GM12878 (cell line): ENCODE data around the gene PARD6B. TPM values are rescaled to one million over a fixed set of nuclear protein-coding genes. Genes with fewer than 3 reads are reported as not detected.
A peak's percentile ranks its signal among the peaks of the same experiment; 100 is the strongest.

ENCODE experiments used
- ATAC-seq: fragments of 200-7000 bp; cut with Tn5 transposase; 3 replicates; pipeline ENCODE4 v1.9.1; 2020; ENCODE audit warnings: mild to moderate bottlenecking, moderate library complexity
- BruUV-seq: library from RNA; stranded (reverse); fragments of 400-500 nt; replicated peaks from 2 replicates; lab custom pipeline; 2021; lab: Mats Ljungman, UMichigan
- CTCF ChIA-PET: fragments of 300-600 bp; sonication (Branson Sonifier 250); formaldehyde crosslinking; extraction: SDS; loops from one replicate; lab custom pipeline; 2021; ENCODE audit warnings: inconsistent platforms; lab: Yijun Ruan, JAX
- POLR2A ChIA-PET: fragments of 350-600 bp; formaldehyde crosslinking; extraction: SDS; loops from one replicate; lab custom pipeline; 2021; ENCODE audit warnings: inconsistent platforms; lab: Charles Lee
- RAD21 ChIA-PET: fragments of 300-600 bp; sonication (Branson Sonifier 250); formaldehyde crosslinking; loops from one replicate; lab custom pipeline; 2023; ENCODE audit warnings: antibody characterized with exemption; ENCODE audit not compliant: unreplicated experiment; lab: Charles Lee
- SMC1A ChIA-PET: fragments of 300-600 bp; sonication (Branson Sonifier 250); formaldehyde crosslinking; loops from one replicate; lab custom pipeline; 2023; ENCODE audit not compliant: unreplicated experiment, uncharacterized antibody; lab: Charles Lee
- DNase-seq: peaks from one replicate; pipeline ENCODE4 v3.0.0-alpha.2; 2011; ENCODE audit warnings: low read depth, low spot score
- FAIRE-seq: peaks from 3 replicates; lab custom pipeline; 2011; peaks lifted over from hg19 to GRCh38; lab: Jason Lieb, UNC
- H2AFZ ChIP-seq: 2 replicates; pipeline ENCODE4 v1.6.0; 2011; ENCODE audit warnings: low read depth, low read length, control low read depth; ENCODE audit not compliant: control insufficient read depth
- H3K27ac ChIP-seq: 2 replicates; pipeline ENCODE4 v1.5.1; 2011; ENCODE audit warnings: control low read depth; ENCODE audit not compliant: control insufficient read depth, insufficient read depth
- H3K27me3 ChIP-seq, 2 experiments: replicated peaks in 1 of 2; 2 replicates each; pipeline versions ENCODE4 v1.6.0 to v1.6.1; 2011; ENCODE audit warnings: low read length in 1 of 2; ENCODE audit not compliant: control insufficient read depth in 2 of 2, insufficient read depth in 2 of 2
- H3K36me3 ChIP-seq, 2 experiments: 2 replicates each; pipeline ENCODE4 v1.5.1; 2011; ENCODE audit warnings: low read length in 1 of 2; ENCODE audit not compliant: control insufficient read depth in 2 of 2, insufficient read depth in 2 of 2
- H3K4me1 ChIP-seq: 2 replicates; pipeline ENCODE4 v1.6.1; 2011; ENCODE audit warnings: mild to moderate bottlenecking, low read length, moderate library complexity, mixed read lengths; ENCODE audit not compliant: control insufficient read depth, insufficient read depth
- H3K4me2 ChIP-seq: 2 replicates; pipeline ENCODE4 v1.6.0; 2011; ENCODE audit warnings: control low read depth; ENCODE audit not compliant: control insufficient read depth, insufficient read depth
- H3K4me3 ChIP-seq: fragments of 200-600 bp; sonication (generic); 2 replicates; pipeline ENCODE4 v1.5.1; 2016
- H3K79me2 ChIP-seq: 2 replicates; pipeline ENCODE4 v1.6.0; 2011; ENCODE audit warnings: low read length; ENCODE audit not compliant: control insufficient read depth, insufficient read depth
- H3K9ac ChIP-seq: 2 replicates; pipeline ENCODE4 v1.8.0; 2011; ENCODE audit warnings: low read length, control low read depth, mixed read lengths; ENCODE audit not compliant: control insufficient read depth, insufficient read depth
- H3K9me3 ChIP-seq: replicated peaks from 3 replicates; pipeline ENCODE4 v1.5.1; 2011; ENCODE audit warnings: mild to moderate bottlenecking, low read length; ENCODE audit not compliant: control insufficient read depth, insufficient read depth
- H4K20me1 ChIP-seq: 2 replicates; pipeline ENCODE4 v1.6.0; 2011; ENCODE audit not compliant: control insufficient read depth, insufficient read depth
- ETV6 ChIP-seq, 2 experiments: fragments of 450-650 bp in 1 of 2; IDR thresholded peaks in 1 of 2; conservative IDR thresholded peaks in 1 of 2; 2 replicates each; pipeline ENCODE4 v1.6.1; 2014; ENCODE audit warnings: antibody characterized with exemption in 1 of 2, borderline replicate concordance in 1 of 2, low read depth in 1 of 2, mild to moderate bottlenecking in 1 of 2, moderate library complexity in 1 of 2
- MXI1 ChIP-seq: fragments of 150-350 bp; IDR thresholded peaks from 2 replicates; pipeline ENCODE4 v1.6.1; 2011; ENCODE audit warnings: low read depth, mild to moderate bottlenecking, inconsistent platforms, low read length, improper control_type of control experiment
- NFXL1 ChIP-seq: fragments of 450-650 bp; IDR thresholded peaks from 2 replicates; pipeline ENCODE4 v1.6.1; 2017; ENCODE audit warnings: antibody characterized with exemption, mild to moderate bottlenecking, borderline replicate concordance
- PML ChIP-seq: IDR thresholded peaks from 2 replicates; pipeline ENCODE4 v1.6.1; 2012; ENCODE audit warnings: low read length, inconsistent platforms
- WGBS: methylation state at CpG from one replicate; pipeline ENCODE4 v1.1.6; 2016; ENCODE audit warnings: low lambda C conversion rate; ENCODE audit not compliant: insufficient replicate concordance, insufficient coverage; ENCODE audit errors: missing lambda C conversion rate; 5-methylcytosine and 5-hydroxymethylcytosine counted together
- in situ Hi-C: fragments of 300-500 bp; cut with MboI; formaldehyde crosslinking; loops from 9 replicates; pipeline ENCODE4 v1.14.3; 2018; ENCODE audit warnings: mixed read lengths
- intact Hi-C: fragments of 100-400 bp; cut with micrococcal nuclease; formaldehyde crosslinking; loops from one replicate; pipeline ENCODE4 v1.14.2; 2022; ENCODE audit not compliant: unreplicated experiment
- polyA plus RNA-seq, 11 experiments: library from polyadenylated mRNA; depleted of rRNA in 4 of 11; unstranded in 6 of 11; stranded (reverse) in 5 of 11; fragments of >200 nt; fragmentation: Nextera tagmentation in 4 of 11; fragmentation: Illumina TruSeq in 1 of 11; extraction: Ambion mirVana in 4 of 11; extraction: Trizol in 1 of 11; gene quantifications; 1 replicate in 1 of 11; 2 replicates in 10 of 11; pipeline versions ENCODE4 v1.2.1 to v1.2.3, GENCODE V29; 2011 to 2016; ENCODE audit warnings: inconsistent platforms in 2 of 11, missing spikeins in 2 of 11, low read depth in 1 of 11
- total RNA-seq, 4 experiments: library from RNA; depleted of rRNA in 3 of 4; stranded (reverse); fragments of >200 nt in 3 of 4; fragmentation: Illumina TruSeq in 1 of 4; extraction: Trizol in 1 of 4; gene quantifications; 2 replicates each; pipeline versions ENCODE4 v1.2.1 to v1.2.3, GENCODE V29; 2013 to 2021

PARD6B gene
- total and polyA plus RNA-seq, 10 of the 15 experiments (the other 5 are each of a cell fraction or from before 2014, with no cell fraction given) = 0.57 to 4.7 (median 2.0) TPM

- BruUV-seq = no TSS peak
- Histone ChIP-seq H3K36me3 (no peaks in the 10 kb centered on the region), H3K9ac (no peak overlapping the region), H3K27ac (no peak overlapping the region), H3K4me3 (no peak overlapping the region), H3K4me2 (no peak overlapping the region), H3K27me3 (no peaks in the 10 kb centered on the region), H3K9me3 (no peaks in the 10 kb centered on the region), H3K4me1 (peaks cover 5% of the 10 kb centered on the region; the same call in 1 of the 2 replicates), H2AFZ (no peak overlapping the region), H3K79me2 (peaks cover 6% of the 10 kb centered on the region), H4K20me1 (no peaks in the 10 kb centered on the region)
- ChIA-PET POLR2A (no interaction called here), RAD21 (interaction anchor here (0.7 kb wide), 1 partner anchor 15 kb away, joined by 3 read pairs; no protein-coding TSS in a partner anchor), SMC1A (no interaction called here), CTCF (interaction anchor here (0.9 to 1.5 kb wide), 3 partner anchors 15 to 59 kb away, joined by 3 to 14 read pairs (median 6); no protein-coding TSS in a partner anchor)
- TF ChIP-seq MXI1 (no peak), NFXL1 (peak; percentile 46; the same call in 1 of the 2 replicates)
- DNase-seq = no peak
- no peak for ATAC-seq
- intact Hi-C loops = loop anchor here (10.0 kb wide), 1 partner anchor 550 kb away; no protein-coding TSS in a partner anchor
- FAIRE-seq = no peak
- in situ Hi-C loops = no loop called here
- 90% methylated on average over 9 of the region's 9 CpGs for WGBS
Measured at GRCh38 chr20:50734730-50735679, 3.6 kb downstream of the PARD6B start.

DNA sequence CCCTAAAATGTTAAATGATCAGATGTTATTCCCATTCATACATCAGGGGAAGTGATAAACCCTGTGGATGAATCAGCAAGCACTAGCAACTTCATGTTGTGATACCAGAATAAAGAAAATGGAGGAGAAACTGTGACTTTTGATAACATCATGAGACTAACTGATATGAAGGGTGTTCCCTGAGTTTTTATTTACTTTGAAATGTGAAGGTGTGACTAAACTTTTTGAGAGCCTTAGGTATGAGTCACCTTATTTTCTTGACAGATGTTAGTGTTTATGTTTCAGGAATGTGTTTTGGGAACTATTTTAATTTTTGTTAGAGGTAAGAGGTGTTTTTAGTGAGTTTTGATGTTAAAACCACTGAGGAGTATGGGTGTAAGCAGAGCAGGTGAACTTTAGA lies 4.4 kb downstream of the PARD6B start:
- H3K4me3 ChIP-seq = no peak overlapping the region
- H3K27ac ChIP-seq = no peak overlapping the region
- FAIRE-seq = no peak
- TF ChIP-seq ETV6 (conservative IDR thresholded peaks at IDR 0.05 in 1 of 2, IDR thresholded peaks at IDR 0.05 in 1 of 2; ENCODE audit: borderline replicate concordance in 1 of 2, low read depth in 1 of 2) (peak in 1 of 2 experiments; percentile 93; a peak in 2 of 4 replicates), NFXL1 (peak; percentile 38; the same call in 1 of the 2 replicates), PML (no peak)
- H2AFZ ChIP-seq = no peak overlapping the region
- BruUV-seq = TSS peak; percentile 9
- H3K4me1 ChIP-seq = no peaks in the 10 kb centered on the region
- H3K36me3 ChIP-seq = no peaks in the 10 kb centered on the region
- ATAC-seq = no peak
- H3K79me2 ChIP-seq = peaks cover 6% of the 10 kb centered on the region
- H3K4me2 ChIP-seq = no peak overlapping the region
- ChIA-PET POLR2A (no interaction called here), RAD21 (no interaction called here), CTCF (no interaction called here), SMC1A (no interaction called here)
- intact Hi-C loops = loop anchor here (10.0 kb wide), 1 partner anchor 551 kb away; no protein-coding TSS in a partner anchor
- in situ Hi-C loops = no loop called here
- no peaks in the 10 kb centered on the region for H3K9me3 ChIP-seq
- no peaks in the 10 kb centered on the region for H3K27me3 ChIP-seq
- DNase-seq = no peak
- no peak overlapping the region for H3K9ac ChIP-seq
- H4K20me1 ChIP-seq = no peaks in the 10 kb centered on the region
